AG08396 (cell line): ENCODE data around the gene MPHOSPH9.
A peak's percentile ranks its signal among the peaks of the same experiment; 100 is the strongest.

ENCODE experiments used
- DNase-seq: peaks from one replicate; pipeline ENCODE4 v3.0.0; 2012; ENCODE audit warnings: low spot score, mixed read lengths

MPHOSPH9 gene

GRCh38 chr12:123126294-123127181 lies 106.4 kb downstream of the MPHOSPH9 start:
- peak; percentile 89 for DNase-seq

- no peak for DNase-seq
Observed at GRCh38 chr12:123122626-123123025, 110.3 kb downstream of the MPHOSPH9 start.

- DNase-seq, result no peak
Observed at GRCh38 chr12:123121670-123122069, 111.3 kb downstream of the MPHOSPH9 start.

- DNase-seq, result peak; percentile 5
Observed at GRCh38 chr12:123120452-123121166, 112.3 kb downstream of the MPHOSPH9 start.

GRCh38 chr12:123119808-123120207 lies 113.1 kb downstream of the MPHOSPH9 start:
- DNase-seq, result no peak

GRCh38 chr12:123118497-123118896 lies 114.4 kb downstream of the MPHOSPH9 start:
- DNase-seq, result peak; percentile 63

GRCh38 chr12:123115409-123116121 lies 117.4 kb downstream of the MPHOSPH9 start:
- peak; percentile 85 for DNase-seq

- DNase-seq, result no peak
Observed at GRCh38 chr12:123114304-123115083, 118.4 kb downstream of the MPHOSPH9 start.

- no peak for DNase-seq
Observed at GRCh38 chr12:123113026-123113425, 119.9 kb downstream of the MPHOSPH9 start.

- DNase-seq, result no peak
Observed at GRCh38 chr12:123111498-123112165, 121.3 kb downstream of the MPHOSPH9 start.

- DNase-seq, result no peak
Observed at GRCh38 chr12:123109319-123109772, 123.6 kb downstream of the MPHOSPH9 start.

- DNase-seq, result no peak
Observed at GRCh38 chr12:123108682-123109066, 124.3 kb downstream of the MPHOSPH9 start.

GRCh38 chr12:123107926-123108681 lies 124.8 kb downstream of the MPHOSPH9 start:
- DNase-seq, result no peak

GRCh38 chr12:123106640-123107359 lies 126.1 kb downstream of the MPHOSPH9 start:
- DNase-seq, result no peak

GRCh38 chr12:123105211-123105826 lies 127.6 kb downstream of the MPHOSPH9 start:
- DNase-seq, result no peak

- DNase-seq, result no peak
Observed at GRCh38 chr12:123104809-123105208, 128.1 kb downstream of the MPHOSPH9 start.
